ENCODE data around the gene UGP2. TPM values are rescaled to one million over a fixed set of nuclear protein-coding genes. Genes with fewer than 3 reads are reported as not detected.

Gene UGP2
- total and polyA plus RNA-seq, 8 donors: 30.0 to 73.4 (median 50.5) TPM

DNA sequence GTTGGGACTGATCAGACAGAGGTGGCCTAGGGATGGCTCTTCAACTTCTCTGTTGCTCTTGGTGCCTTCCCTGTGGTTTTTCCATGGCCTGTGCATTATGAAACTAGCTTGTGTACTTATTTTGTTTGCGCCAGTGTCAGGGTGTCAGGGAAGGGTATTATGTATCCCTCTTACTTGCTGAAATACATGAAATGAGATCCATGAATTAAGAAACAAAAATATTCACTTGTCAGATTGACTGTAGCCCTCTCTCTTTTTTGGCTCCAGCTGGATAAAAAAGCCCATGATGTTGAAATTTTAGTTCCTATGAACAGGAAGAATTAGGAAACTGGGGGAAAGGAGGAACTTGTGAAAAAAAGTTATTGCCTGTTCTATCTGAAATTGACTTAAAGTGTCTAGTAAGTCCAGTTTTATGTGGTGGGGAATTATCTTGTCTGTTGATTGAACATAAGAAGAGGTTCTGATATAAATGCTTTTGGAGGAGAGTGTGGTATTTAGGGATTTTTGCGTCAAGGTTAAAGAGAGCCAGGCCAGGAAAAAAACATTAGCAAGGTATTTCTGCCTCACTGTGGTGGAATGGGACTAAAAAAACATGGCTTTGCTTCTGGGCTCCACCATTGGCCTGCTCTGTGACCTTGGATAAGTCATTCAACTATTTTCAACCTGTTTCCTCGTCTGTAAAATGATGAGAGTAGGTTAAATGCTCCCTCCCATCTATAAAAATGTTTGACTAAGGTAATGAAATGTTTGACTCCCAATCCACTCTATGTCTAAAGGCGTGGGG, 12.0 kb downstream of the UGP2 start:
- ATAC-seq (peak; percentile 37 to 61 (median 48)), DNase-seq (no peak), FAIRE-seq (no peak)
- Histone ChIP-seq H3K36me3 (peaks cover 0 to 10% (median 0%) of the 10 kb centered on the region in 3 donors), H3K4me1 (peaks cover 8 to 30% (median 13%) of the 10 kb centered on the region in 3 donors), H3K4me3 (no peak overlapping the region), H3K9me3 (no peaks in the 10 kb centered on the region), H3K27me3 (no peaks in the 10 kb centered on the region), H3K27ac (no peak overlapping the region)
- WGBS, 2 donors: 69 to 75% methylated on average over 4 of the region's 4 CpGs
- TF ChIP-seq CTCF (IDR thresholded peaks at IDR 0.05): no peak
- intact Hi-C loops (cut with DNase I): no loop called here

DNA sequence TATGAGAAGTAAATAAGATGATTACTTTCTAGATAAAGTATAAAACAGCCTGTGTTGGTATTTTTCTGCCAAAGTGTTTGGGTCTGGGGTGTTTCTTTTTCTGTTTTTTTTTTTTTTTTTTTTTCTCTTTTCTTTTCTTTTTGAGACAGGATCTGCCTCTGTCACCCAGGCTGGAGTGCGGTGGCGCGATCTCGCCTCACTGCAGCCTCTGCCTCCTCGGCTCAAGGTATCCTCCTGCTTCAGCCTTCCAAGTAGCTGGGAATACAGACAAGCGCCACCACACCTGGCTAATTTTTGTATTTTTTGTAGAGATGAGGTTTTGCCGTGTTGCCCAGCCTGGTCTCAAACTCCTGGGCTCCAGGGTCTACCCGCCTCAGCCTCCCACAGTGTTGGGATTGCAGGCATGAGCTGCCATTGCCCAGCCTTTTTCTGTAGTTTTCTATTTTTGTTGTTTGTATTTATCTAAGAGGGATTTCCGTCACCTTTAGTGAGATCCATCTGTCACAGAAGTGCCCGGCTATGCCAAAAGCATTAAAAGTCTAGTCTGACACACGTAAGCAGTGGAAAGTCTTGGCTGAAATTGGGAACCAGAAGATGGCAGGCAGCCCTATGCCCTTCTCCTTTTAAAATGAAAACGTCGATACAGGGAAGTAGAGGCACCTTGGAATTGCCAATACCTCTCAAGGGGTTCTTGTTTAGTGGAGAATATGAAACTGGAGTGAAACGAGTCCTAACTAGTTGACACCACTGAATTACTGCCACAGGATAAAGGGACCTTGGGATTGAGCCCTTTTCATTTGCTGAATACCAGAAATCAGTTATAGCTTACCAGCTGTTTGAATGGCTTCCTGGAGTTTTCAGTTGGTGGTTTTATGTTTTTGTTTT, 14.0 kb downstream of the UGP2 start:
- 90 to 96% methylated on average over 14 of the region's 14 CpGs for WGBS, 2 donors
- intact Hi-C loops (cut with DNase I): no loop called here
- H3K4me3 ChIP-seq: no peak overlapping the region
- ATAC-seq (no peak), DNase-seq (no peak), FAIRE-seq (no peak)
- no peaks in the 10 kb centered on the region for H3K27me3 ChIP-seq
- H3K36me3 ChIP-seq: peaks cover 0 to 10% (median 0%) of the 10 kb centered on the region in 3 donors
- no peaks in the 10 kb centered on the region for H3K9me3 ChIP-seq
- no peak overlapping the region for H3K27ac ChIP-seq
- no peak for TF ChIP-seq CTCF (IDR thresholded peaks at IDR 0.05)
- peaks cover 0 to 10% (median 0%) of the 10 kb centered on the region in 3 donors for H3K4me1 ChIP-seq

GRCh38 chr2:63856303-63856603, 14.6 kb downstream of the UGP2 start:
- TF ChIP-seq CTCF (IDR thresholded peaks at IDR 0.05): no peak
- 82 to 89% methylated on average over 5 of the region's 5 CpGs for WGBS, 2 donors

GRCh38 chr2:63858291-63858690, 16.6 kb downstream of the UGP2 start:
- intact Hi-C loops (cut with DNase I): no loop called here
- DNase-seq (no peak), ATAC-seq (no peak), FAIRE-seq (no peak)
- Histone ChIP-seq H3K9me3 (no peaks in the 10 kb centered on the region), H3K27ac (no peak overlapping the region), H3K36me3 (peaks cover 0 to 18% (median 0%) of the 10 kb centered on the region in 3 donors), H3K4me1 (peaks cover 0 to 3% (median 3%) of the 10 kb centered on the region in 3 donors), H3K27me3 (no peaks in the 10 kb centered on the region), H3K4me3 (no peak overlapping the region)
- no peak for TF ChIP-seq CTCF (IDR thresholded peaks at IDR 0.05)
- 95 to 97% methylated on average over 2 of the region's 2 CpGs for WGBS, 2 donors

More at GRCh38 chr2:63856303-63856603, 14.6 kb downstream of the UGP2 start:
- H3K27me3 ChIP-seq: no peaks in the 10 kb centered on the region
- intact Hi-C loops (cut with DNase I): no loop called here
- no peak overlapping the region for H3K27ac ChIP-seq
- H3K4me3 ChIP-seq: no peak overlapping the region
- H3K4me1 ChIP-seq: peaks cover 0 to 6% (median 0%) of the 10 kb centered on the region in 3 donors
- no peak for FAIRE-seq
- H3K36me3 ChIP-seq: peaks cover 0 to 10% (median 0%) of the 10 kb centered on the region in 3 donors
- peak in 1 of 4 donors; percentile 21 for ATAC-seq
- no peak for DNase-seq
- no peaks in the 10 kb centered on the region for H3K9me3 ChIP-seq

All from pancreas (tissue), 10 donors.